K562 (cell line): ENCODE results near the gene TPD52L3. TPM values are rescaled to one million over a fixed set of nuclear protein-coding genes. Genes with fewer than 3 reads are reported as not detected.

Experiments used
- ATAC-seq: fragments of 200-7000 bp; cut with Tn5 transposase; 3 replicates; pipeline ENCODE4 v1.9.1; 2020; ENCODE audit warnings: moderate library complexity
- BruUV-seq: library from RNA; stranded (reverse); fragments of 400-500 nt; replicated peaks from 2 replicates; lab custom pipeline; 2021; lab: Mats Ljungman, UMichigan
- CTCF ChIA-PET: fragments of 300-600 bp; formaldehyde crosslinking; extraction: SDS; loops from one replicate; lab custom pipeline; 2021; ENCODE audit warnings: low intra/inter-chr PET ratio; lab: Yijun Ruan, JAX
- POLR2A ChIA-PET: fragments of 300-600, 350-650 bp; sonication (Branson Sonifier 250); formaldehyde crosslinking; extraction: SDS; loops from one replicate; lab custom pipeline; 2021; ENCODE audit warnings: antibody characterized with exemption, inconsistent platforms; lab: Yijun Ruan, JAX
- DNase-seq, 4 experiments: peaks; one replicate each; pipeline versions ENCODE4 v3.0.0 to v3.0.0-alpha.2; 2011 to 2018; ENCODE audit warnings: low spot score in 3 of 4, mixed read lengths in 3 of 4; ENCODE audit errors: extremely low read depth in 1 of 4
- FAIRE-seq: peaks from 2 replicates; lab custom pipeline; 2011; peaks lifted over from hg19 to GRCh38; lab: Jason Lieb, UNC
- H2AFZ ChIP-seq: 2 replicates; pipeline ENCODE4 v1.6.0; 2011; ENCODE audit warnings: low read depth, low read length, control low read depth, inconsistent platforms
- H3K27ac ChIP-seq: fragments of 200-600 bp; 3 replicates; pipeline ENCODE4 v1.8.0; 2011; ENCODE audit warnings: low read depth, mild to moderate bottlenecking, control low read depth, inconsistent platforms, low read length, moderate library complexity, mixed read lengths; ENCODE audit errors: extremely low read depth
- H3K27me3 ChIP-seq, 2 experiments: fragments of 300-600 bp in 1 of 2; 2 replicates in 1 of 2; 3 replicates in 1 of 2; pipeline versions ENCODE4 v1.6.0 to v1.8.0; 2011; ENCODE audit warnings: inconsistent platforms in 2 of 2, low read length in 2 of 2, mild to moderate bottlenecking in 1 of 2, mixed read lengths in 1 of 2, moderate library complexity in 1 of 2; ENCODE audit not compliant: control insufficient read depth in 2 of 2, insufficient read depth in 2 of 2
- H3K36me3 ChIP-seq: fragments of 300-600 bp; 3 replicates; pipeline ENCODE4 v1.8.0; 2011; ENCODE audit warnings: mild to moderate bottlenecking, low read length, inconsistent platforms; ENCODE audit not compliant: control insufficient read depth, insufficient read depth
- H3K4me1 ChIP-seq, 2 experiments: fragments of 200-600 bp in 1 of 2; replicated peaks in 1 of 2; 2 replicates in 1 of 2; 3 replicates in 1 of 2; pipeline versions ENCODE4 v1.5.1 to v1.8.0; 2011; ENCODE audit warnings: inconsistent platforms in 2 of 2, low read length in 2 of 2, mild to moderate bottlenecking in 1 of 2, mixed read lengths in 1 of 2, moderate library complexity in 1 of 2; ENCODE audit not compliant: control insufficient read depth in 2 of 2, insufficient read depth in 2 of 2
- H3K4me2 ChIP-seq: 2 replicates; pipeline ENCODE4 v1.6.1; 2011; ENCODE audit warnings: low read length, control low read depth, inconsistent platforms, mixed read lengths; ENCODE audit not compliant: insufficient read depth
- H3K4me3 ChIP-seq: fragments of 200-600 bp; sonication (generic), shearing (Covaris generic); 2 replicates; pipeline ENCODE4 v1.5.1; 2016; ENCODE audit warnings: control low read depth, inconsistent platforms
- H3K79me2 ChIP-seq: fragments of 200-600 bp; 3 replicates; pipeline ENCODE4 v1.8.0; 2011; ENCODE audit warnings: low read length, inconsistent platforms; ENCODE audit not compliant: control insufficient read depth, insufficient read depth
- H3K9ac ChIP-seq, 2 experiments: 2 replicates each; pipeline versions ENCODE4 v1.6.0 to v1.6.1; 2011; ENCODE audit warnings: low read depth in 2 of 2, low read length in 2 of 2, control low read depth in 1 of 2, inconsistent platforms in 1 of 2, mild to moderate bottlenecking in 1 of 2, mixed read lengths in 1 of 2; ENCODE audit not compliant: insufficient read depth in 1 of 2
- H3K9me1 ChIP-seq: one replicate; pipeline ENCODE4 v1.6.0; 2011; ENCODE audit warnings: inconsistent platforms, mild to moderate bottlenecking, low read length, moderate library complexity; ENCODE audit not compliant: control insufficient read depth, insufficient read depth
- H3K9me3 ChIP-seq: replicated peaks from 2 replicates; pipeline ENCODE4 v1.5.1; 2011; ENCODE audit warnings: low read depth, low read length, inconsistent platforms; ENCODE audit not compliant: control insufficient read depth, insufficient read depth
- H4K20me1 ChIP-seq: replicated peaks from 2 replicates; pipeline ENCODE4 v1.6.1; 2011; ENCODE audit warnings: low read length, inconsistent platforms, mixed read lengths; ENCODE audit not compliant: control insufficient read depth, insufficient read depth
- ELF1 ChIP-seq: fragments of 200-800 bp; sonication (Bioruptor generic); IDR thresholded peaks from 2 replicates; pipeline ENCODE4 v1.6.1; 2016; ENCODE audit warnings: missing genetic modification characterization, missing compliant biosample characterization
- KDM4B ChIP-seq, 2 experiments: fragments of 450-650 bp in 1 of 2; sonication (generic) in 1 of 2; IDR thresholded peaks; 2 replicates each; pipeline ENCODE4 v1.6.1; 2016 to 2017; ENCODE audit warnings: borderline replicate concordance in 2 of 2, antibody characterized with exemption in 1 of 2, low read depth in 1 of 2, mild to moderate bottlenecking in 1 of 2
- KLF16 ChIP-seq: IDR thresholded peaks from 2 replicates; pipeline ENCODE4 v1.6.1; 2016; ENCODE audit warnings: antibody characterized with exemption
- L3MBTL2 ChIP-seq: fragments of 450-650 bp; IDR thresholded peaks from 2 replicates; pipeline ENCODE4 v1.6.1; 2016; ENCODE audit warnings: mild to moderate bottlenecking, moderate library complexity
- PHB2 ChIP-seq: fragments of 450-650 bp; IDR thresholded peaks from 2 replicates; pipeline ENCODE4 v1.6.1; 2017; ENCODE audit warnings: low read depth
- PYGO2 ChIP-seq: fragments of 450-650 bp; IDR thresholded peaks from 2 replicates; pipeline ENCODE4 v1.6.1; 2016; ENCODE audit warnings: mild to moderate bottlenecking, missing genetic modification characterization, moderate library complexity, missing compliant biosample characterization
- RREB1 ChIP-seq: fragments of 250-450 bp; sonication (Bioruptor Pico); IDR thresholded peaks from 2 replicates; pipeline ENCODE4 v1.4.0; 2020
- SLC30A9 ChIP-seq: fragments of 250-450 bp; sonication (Bioruptor Pico); IDR thresholded peaks from 2 replicates; pipeline ENCODE4 v1.8.0; 2022; ENCODE audit warnings: mild to moderate bottlenecking, moderate library complexity
- TEAD1 ChIP-seq, 2 experiments: fragments of 450-650 bp in 1 of 2; sonication (generic) in 1 of 2; formaldehyde crosslinking; IDR thresholded peaks; 2 replicates each; pipeline versions ENCODE4 v1.4.0 to v1.8.0; 2020 to 2022; ENCODE audit warnings: mild to moderate bottlenecking in 2 of 2, missing genetic modification reagents in 1 of 2
- TEAD4 ChIP-seq, 2 experiments: sonication (generic) in 1 of 2; formaldehyde crosslinking in 1 of 2; IDR thresholded peaks; 2 replicates each; pipeline versions ENCODE4 v1.6.1 to v1.8.0; 2012 to 2022; ENCODE audit warnings: borderline replicate concordance in 1 of 2, inconsistent platforms in 1 of 2, low read length in 1 of 2, mild to moderate bottlenecking in 1 of 2, missing genetic modification reagents in 1 of 2
- TGIF2 ChIP-seq: sonication (generic); formaldehyde crosslinking; IDR thresholded peaks from 2 replicates; pipeline ENCODE4 v1.8.1; 2022; ENCODE audit warnings: mild to moderate bottlenecking, missing genetic modification reagents, moderate library complexity
- XRCC3 ChIP-seq: fragments of 450-650 bp; IDR thresholded peaks from 2 replicates; pipeline ENCODE4 v1.6.1; 2017; ENCODE audit warnings: mild to moderate bottlenecking, moderate library complexity
- ZBTB12 ChIP-seq: fragments of 250-450 bp; sonication (Bioruptor Pico); IDR thresholded peaks from 2 replicates; pipeline ENCODE4 v1.4.0; 2020
- ZNF263 ChIP-seq: sonication (generic); formaldehyde crosslinking; IDR thresholded peaks from 2 replicates; pipeline ENCODE4 v1.8.0; 2022; ENCODE audit warnings: mild to moderate bottlenecking, missing genetic modification reagents, borderline replicate concordance
- ZNF282 ChIP-seq: sonication (generic); formaldehyde crosslinking; IDR thresholded peaks from 2 replicates; pipeline ENCODE4 v1.8.1; 2023; ENCODE audit warnings: missing genetic modification reagents
- ZNF561 ChIP-seq: fragments of 450-650 bp; formaldehyde crosslinking; conservative IDR thresholded peaks from 2 replicates; pipeline ENCODE4 v1.4.0; 2020; ENCODE audit warnings: mild to moderate bottlenecking, moderate library complexity
- ZSCAN32 ChIP-seq: fragments of 450-650 bp; formaldehyde crosslinking; IDR thresholded peaks from 2 replicates; pipeline ENCODE4 v1.4.0; 2020; ENCODE audit warnings: mild to moderate bottlenecking, moderate library complexity
- WGBS: fragments of 100-300 bp; shearing (Covaris generic); methylation state at CpG from one replicate; pipeline ENCODE4 v1.1.6; 2016; ENCODE audit warnings: low coverage, mixed read lengths; ENCODE audit not compliant: insufficient coverage; ENCODE audit errors: missing lambda C conversion rate; 5-methylcytosine and 5-hydroxymethylcytosine counted together
- in situ Hi-C: fragments of 300-500 bp; cut with MboI; formaldehyde crosslinking; loops from 4 replicates; pipeline ENCODE4 v1.15.0; 2018; ENCODE audit warnings: inconsistent platforms, mixed read lengths
- intact Hi-C: fragments of 100-400 bp; cut with micrococcal nuclease; formaldehyde crosslinking; loops from 2 replicates; pipeline ENCODE4 v1.14.2; 2022
- polyA plus RNA-seq, 8 experiments: library from polyadenylated mRNA; depleted of rRNA in 4 of 8; stranded (reverse) in 5 of 8; unstranded in 3 of 8; fragments of >200 nt; fragmentation: Nextera tagmentation in 2 of 8; fragmentation: Illumina TruSeq in 1 of 8; extraction: Ambion mirVana in 2 of 8; extraction: Trizol in 1 of 8; gene quantifications; 2 replicates each; pipeline versions ENCODE4 v1.2.1 to v1.2.3, GENCODE V29; 2011 to 2014; ENCODE audit warnings: inconsistent platforms in 1 of 8, missing spikeins in 1 of 8
- total RNA-seq, 7 experiments: library from RNA; depleted of rRNA in 6 of 7; stranded (reverse); fragments of >200 nt in 6 of 7; fragmentation: Illumina TruSeq in 2 of 7; extraction: Trizol in 2 of 7; gene quantifications; 2 replicates each; pipeline versions ENCODE4 v1.2.1 to v1.2.3, GENCODE V29; 2011 to 2021; ENCODE audit warnings: low replicate concordance in 1 of 7

Gene TPD52L3
- total and polyA plus RNA-seq, 9 of the 15 experiments (the other 6 are each of a cell fraction or from before 2014, with no cell fraction given) = not detected

GRCh38 chr9:6355728-6356127, 27.6 kb downstream of the TPD52L3 start:
- H3K4me3 ChIP-seq = no peak overlapping the region
- FAIRE-seq = no peak
- POLR2A ChIA-PET = interaction anchor here (0.8 kb wide), 1 partner anchor 15 kb away, joined by 3 read pairs; no protein-coding TSS in a partner anchor
- TF ChIP-seq XRCC3 (no peak), ZNF561 (CRISPR knock-in tag) (no peak), ELF1 (tag) (no peak), SLC30A9 (CRISPR knock-in tag) (no peak), PHB2 (no peak), ZNF263 (CRISPR knock-in tag) (no peak), ZBTB12 (CRISPR knock-in tag) (no peak), TEAD1 (CRISPR knock-in tag; IDR thresholded peaks at IDR 0.05) (no peak), KDM4B (IDR thresholded peaks at IDR 0.05; ENCODE audit: borderline replicate concordance in 2 of 2, low read depth in 1 of 2) (no peak), KLF16 (no peak), ZSCAN32 (CRISPR knock-in tag) (no peak), ZNF282 (CRISPR knock-in tag) (no peak), TGIF2 (CRISPR knock-in tag) (no peak), PYGO2 (tag) (no peak), TEAD4 (IDR thresholded peaks at IDR 0.05; ENCODE audit: low read length) (no peak), TEAD4 (CRISPR knock-in tag; IDR thresholded peaks at IDR 0.05; ENCODE audit: borderline replicate concordance) (no peak), L3MBTL2 (no peak), RREB1 (CRISPR knock-in tag) (no peak)
- no peak for DNase-seq
- in situ Hi-C loops (no loop called here), intact Hi-C loops (loop anchor here (5.0 kb wide), 1 partner anchor 382 kb away; no protein-coding TSS in a partner anchor)
- no peak overlapping the region for H3K9ac ChIP-seq
- no peak overlapping the region for H3K27ac ChIP-seq
- CTCF ChIA-PET = no interaction called here
- H3K36me3 ChIP-seq = no peaks in the 10 kb centered on the region
- H3K27me3 ChIP-seq = no peaks in the 10 kb centered on the region
- no peaks in the 10 kb centered on the region for H4K20me1 ChIP-seq
- H3K79me2 ChIP-seq = no peaks in the 10 kb centered on the region
- BruUV-seq = no TSS peak
- 0% methylated on average over 2 of the region's 2 CpGs for WGBS
- no peaks in the 10 kb centered on the region for H3K4me1 ChIP-seq
- no peak overlapping the region for H3K4me2 ChIP-seq
- H3K9me1 ChIP-seq = no peaks in the 10 kb centered on the region
- H3K9me3 ChIP-seq = no peaks in the 10 kb centered on the region
- no peak overlapping the region for H2AFZ ChIP-seq
- ATAC-seq = no peak
